Peyer's patch (tissue), 4 donors: Measurements from ENCODE around the gene APEX1. TPM values are rescaled to one million over a fixed set of nuclear protein-coding genes. Genes with fewer than 3 reads are reported as not detected.
"Not testable (repeated sequence)": the region's sequence is repeated elsewhere in the genome, so short reads cannot be mapped to it uniquely, and the experiment has no call there.

Experiments used
- DNase-seq, 3 donors: peaks; one replicate each; pipeline ENCODE4 v3.0.0-alpha.2; 2017 to 2019
- H3K27ac ChIP-seq, 4 donors: fragments of 200-600 bp; sonication (generic); one replicate each; pipeline ENCODE4 v1.5.1; 2016 to 2019
- H3K27me3 ChIP-seq, 2 donors: fragments of 200-600 bp; sonication (generic); one replicate each; pipeline ENCODE4 v1.5.1; 2019
- H3K36me3 ChIP-seq, 3 donors: fragments of 200-600 bp; sonication (generic); one replicate each; pipeline ENCODE4 v1.5.1; 2016 to 2019
- H3K4me1 ChIP-seq, 4 donors: fragments of 200-600 bp; sonication (generic); one replicate each; pipeline ENCODE4 v1.5.1; 2016 to 2019
- H3K4me3 ChIP-seq, 4 donors: fragments of 200-600 bp; sonication (generic); 1 replicate in 3 of 4; 2 replicates in 1 of 4; pipeline ENCODE4 v1.5.1; 2016 to 2019; ENCODE audit warnings: mild to moderate bottlenecking in 1 of 4
- H3K9me3 ChIP-seq, 4 donors: fragments of 200-600 bp; sonication (generic); one replicate each; pipeline ENCODE4 v1.5.1; 2016 to 2019; ENCODE audit warnings: mild to moderate bottlenecking in 1 of 4
- POLR2A ChIP-seq, 2 donors: fragments of 450-650 bp; IDR thresholded peaks; one replicate each; pipeline ENCODE4 v1.5.1; 2017; ENCODE audit warnings: antibody characterized with exemption in 2 of 2, mild to moderate bottlenecking in 2 of 2, moderate library complexity in 2 of 2
- total RNA-seq, 4 donors: library from RNA; depleted of rRNA; stranded (reverse); fragments of >200 nt; gene quantifications; one replicate each; pipeline ENCODE4 v1.1.0, GENCODE V29; 2016
- TF ChIP-seq, protein P1 (sequence below), 6 experiments: fragments of 450-650 bp in 4 of 6; fragments of 200-600 bp in 2 of 6; sonication (generic) in 1 of 6; IDR thresholded peaks; one replicate each; pipeline ENCODE4 v1.5.1; 2017 to 2019; ENCODE audit warnings: antibody characterized with exemption in 6 of 6, mild to moderate bottlenecking in 3 of 6, moderate library complexity in 1 of 6

APEX1 gene
- total RNA-seq, 4 donors from 2014 or later, result 79.8 to 142 (median 92.0) TPM

DNA sequence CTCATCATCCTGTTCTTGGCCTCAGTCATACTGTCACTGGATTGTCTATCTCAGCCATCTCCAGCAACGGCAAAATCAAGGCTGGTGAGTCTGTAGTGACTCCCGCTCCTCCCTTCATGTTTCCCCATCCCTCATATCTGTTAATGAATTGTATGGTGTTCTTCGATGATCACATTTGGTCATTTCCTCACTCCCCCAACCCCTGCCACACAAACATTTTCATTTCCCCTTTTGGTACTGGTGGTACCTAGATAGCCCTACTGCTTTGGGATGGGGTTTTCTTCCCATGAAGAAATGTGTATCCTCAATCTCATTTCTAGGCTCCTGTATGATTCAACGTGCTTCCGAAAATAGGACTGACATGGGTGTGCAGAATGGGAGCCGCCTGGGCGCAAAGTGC is 16.4 kb upstream of the APEX1 start:
- no peak for DNase-seq
- peaks cover 0 to 12% (median 0%) of the 10 kb centered on the region in 4 donors for H3K4me1 ChIP-seq
- H3K9me3 ChIP-seq, result no peaks in the 10 kb centered on the region
- no peaks in the 10 kb centered on the region for H3K36me3 ChIP-seq
- H3K27me3 ChIP-seq, result no peaks in the 10 kb centered on the region
- no peak overlapping the region for H3K4me3 ChIP-seq
- no peak overlapping the region for H3K27ac ChIP-seq
- TF ChIP-seq, protein P1, sequence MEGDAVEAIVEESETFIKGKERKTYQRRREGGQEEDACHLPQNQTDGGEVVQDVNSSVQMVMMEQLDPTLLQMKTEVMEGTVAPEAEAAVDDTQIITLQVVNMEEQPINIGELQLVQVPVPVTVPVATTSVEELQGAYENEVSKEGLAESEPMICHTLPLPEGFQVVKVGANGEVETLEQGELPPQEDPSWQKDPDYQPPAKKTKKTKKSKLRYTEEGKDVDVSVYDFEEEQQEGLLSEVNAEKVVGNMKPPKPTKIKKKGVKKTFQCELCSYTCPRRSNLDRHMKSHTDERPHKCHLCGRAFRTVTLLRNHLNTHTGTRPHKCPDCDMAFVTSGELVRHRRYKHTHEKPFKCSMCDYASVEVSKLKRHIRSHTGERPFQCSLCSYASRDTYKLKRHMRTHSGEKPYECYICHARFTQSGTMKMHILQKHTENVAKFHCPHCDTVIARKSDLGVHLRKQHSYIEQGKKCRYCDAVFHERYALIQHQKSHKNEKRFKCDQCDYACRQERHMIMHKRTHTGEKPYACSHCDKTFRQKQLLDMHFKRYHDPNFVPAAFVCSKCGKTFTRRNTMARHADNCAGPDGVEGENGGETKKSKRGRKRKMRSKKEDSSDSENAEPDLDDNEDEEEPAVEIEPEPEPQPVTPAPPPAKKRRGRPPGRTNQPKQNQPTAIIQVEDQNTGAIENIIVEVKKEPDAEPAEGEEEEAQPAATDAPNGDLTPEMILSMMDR (IDR thresholded peaks at IDR 0.05), result no peak
- TF ChIP-seq POLR2A (IDR thresholded peaks at IDR 0.05), result no peak

DNA sequence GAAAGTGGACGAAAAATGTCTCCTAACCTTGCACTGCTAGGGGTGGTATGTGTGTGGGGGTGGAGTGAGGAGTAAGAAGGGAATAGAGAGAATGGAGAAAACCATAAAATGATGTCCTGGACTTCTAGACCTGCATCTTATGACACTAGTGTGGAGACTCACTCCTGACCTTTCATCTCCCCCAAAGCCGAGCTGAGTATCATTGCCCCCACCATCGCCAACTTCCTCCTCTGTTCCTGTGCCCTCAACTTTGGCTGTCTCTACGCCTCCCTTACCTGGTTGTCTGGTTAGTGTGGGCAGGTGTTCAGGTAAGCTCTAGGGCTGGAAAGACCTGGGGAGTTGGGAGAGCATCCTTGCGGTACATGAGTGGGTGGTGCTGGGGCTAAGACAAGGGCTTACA is 14.6 kb upstream of the APEX1 start:
- Histone ChIP-seq H3K36me3 (peaks cover 0 to 3% (median 0%) of the 10 kb centered on the region in 3 donors), H3K4me1 (peaks cover 0 to 3% (median 0%) of the 10 kb centered on the region in 4 donors), H3K4me3 (no peak overlapping the region), H3K9me3 (no peaks in the 10 kb centered on the region), H3K27me3 (no peaks in the 10 kb centered on the region), H3K27ac (peak overlapping the region in 1 of 4 donors; percentile 46)
- TF ChIP-seq, protein P1 (IDR thresholded peaks at IDR 0.05), result no peak
- TF ChIP-seq POLR2A (IDR thresholded peaks at IDR 0.05), result no peak
- DNase-seq, result no peak

DNA sequence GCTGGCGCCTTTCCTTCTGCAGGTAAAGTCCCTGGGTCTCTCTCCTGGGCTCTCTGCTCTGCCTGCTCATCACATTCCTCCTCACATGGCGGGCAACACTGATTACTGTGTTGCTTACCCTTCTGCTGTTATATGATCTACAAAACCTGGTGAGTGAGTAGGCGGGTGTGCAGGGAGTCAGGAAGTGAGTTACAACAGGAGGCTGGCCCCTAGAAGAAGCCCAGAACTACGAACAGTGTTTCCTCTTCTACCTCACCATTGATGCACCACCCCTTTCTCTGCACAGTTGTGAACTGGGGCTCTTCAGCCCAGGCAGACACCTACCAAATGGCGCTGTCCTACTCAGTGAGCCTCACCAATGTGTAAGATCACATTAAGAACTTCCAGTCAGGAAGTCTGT is 14.1 kb upstream of the APEX1 start:
- no peaks in the 10 kb centered on the region for H3K27me3 ChIP-seq
- no peaks in the 10 kb centered on the region for H3K9me3 ChIP-seq
- H3K4me3 ChIP-seq, result no peak overlapping the region
- H3K4me1 ChIP-seq, result no peaks in the 10 kb centered on the region
- peak in 1 of 3 donors; percentile 27 for DNase-seq
- H3K27ac ChIP-seq, result peak overlapping the region in 1 of 4 donors; percentile 46
- TF ChIP-seq, protein P1 (IDR thresholded peaks at IDR 0.05), result no peak
- no peak for TF ChIP-seq POLR2A (IDR thresholded peaks at IDR 0.05)
- peaks cover 0 to 7% (median 0%) of the 10 kb centered on the region in 3 donors for H3K36me3 ChIP-seq

DNA sequence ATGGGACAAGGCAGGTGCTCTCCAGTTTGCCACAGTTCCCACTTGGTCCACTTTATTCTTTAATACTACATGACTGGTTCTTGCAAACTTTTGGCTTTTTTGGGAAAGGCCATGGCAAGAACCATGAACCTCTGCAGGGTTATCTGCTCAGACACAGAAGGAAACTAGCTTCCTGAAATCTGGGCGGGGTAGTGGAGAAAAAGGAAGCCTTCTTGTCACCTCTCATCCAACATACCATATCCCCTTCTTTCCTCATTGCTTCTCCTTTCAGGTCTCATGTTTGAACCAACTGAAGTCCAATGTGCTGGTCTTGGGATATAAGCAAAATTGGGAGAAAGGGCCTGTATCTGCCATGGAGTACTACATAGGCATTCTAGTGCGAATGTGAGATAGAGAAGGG is 13.6 kb upstream of the APEX1 start:
- Histone ChIP-seq H3K4me1 (no peaks in the 10 kb centered on the region), H3K9me3 (no peaks in the 10 kb centered on the region), H3K27ac (peak overlapping the region in 1 of 4 donors; percentile 46), H3K36me3 (peaks cover 0 to 12% (median 0%) of the 10 kb centered on the region in 3 donors), H3K27me3 (no peaks in the 10 kb centered on the region), H3K4me3 (no peak overlapping the region)
- TF ChIP-seq, protein P1 (IDR thresholded peaks at IDR 0.05), result no peak
- no peak for TF ChIP-seq POLR2A (IDR thresholded peaks at IDR 0.05)
- DNase-seq, result no peak

DNA sequence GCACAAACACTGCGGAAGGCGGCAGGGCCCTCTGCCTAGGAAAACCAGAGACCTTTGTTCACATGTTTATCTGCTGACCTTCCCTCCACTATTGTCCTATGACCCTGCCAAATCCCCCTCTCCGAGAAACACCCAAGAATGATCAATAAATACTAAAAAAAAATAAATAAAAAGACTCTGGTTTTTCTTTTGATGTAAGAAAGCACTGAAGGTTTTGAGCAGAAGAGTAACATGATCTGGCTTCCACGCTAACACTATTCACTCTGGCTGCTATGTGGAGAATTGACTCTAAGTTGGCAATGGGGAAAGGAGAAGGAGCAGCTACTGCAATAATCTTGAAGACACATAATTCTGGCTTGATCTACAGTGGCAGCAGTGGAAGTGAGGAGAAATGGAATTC is 11.4 kb upstream of the APEX1 start:
- H3K27ac ChIP-seq, H3K27me3 ChIP-seq: not testable (repeated sequence)

DNA sequence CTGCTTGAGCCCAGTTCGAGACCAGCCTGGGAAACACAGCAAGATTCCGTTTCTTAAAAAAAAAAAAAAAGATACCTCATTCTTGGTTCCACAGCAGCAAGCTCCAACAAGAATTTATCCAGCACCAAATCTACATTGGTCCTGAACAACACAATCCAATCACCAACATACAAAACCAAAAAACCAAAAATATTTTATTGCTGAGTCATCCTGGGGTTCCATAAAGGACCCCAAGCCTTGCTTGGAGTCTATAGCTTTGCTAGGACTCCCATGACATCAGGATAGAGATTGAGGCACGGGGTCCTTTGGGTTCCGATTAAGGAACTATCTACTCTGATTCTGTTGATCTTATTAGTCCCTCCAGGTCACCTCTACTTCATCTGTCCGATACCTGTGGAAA is 8.1 kb upstream of the APEX1 start:
- no peak overlapping the region for H3K27ac ChIP-seq
- H3K9me3 ChIP-seq, result no peaks in the 10 kb centered on the region
- H3K36me3 ChIP-seq, result peaks cover 0 to 66% (median 0%) of the 10 kb centered on the region in 3 donors
- no peak overlapping the region for H3K4me3 ChIP-seq
- H3K4me1 ChIP-seq, result no peaks in the 10 kb centered on the region
- H3K27me3 ChIP-seq, result no peaks in the 10 kb centered on the region
- TF ChIP-seq, protein P1 (IDR thresholded peaks at IDR 0.05), result no peak
- no peak for TF ChIP-seq POLR2A (IDR thresholded peaks at IDR 0.05)
- DNase-seq, result no peak

More for the DNA sequence above, 11.4 kb upstream of the APEX1 start:
- not testable (repeated sequence) for DNase-seq, H3K4me1 ChIP-seq, H3K9me3 ChIP-seq, H3K4me3 ChIP-seq
- peaks cover 0 to 34% (median 0%) of the 10 kb centered on the region in 3 donors for H3K36me3 ChIP-seq

DNA sequence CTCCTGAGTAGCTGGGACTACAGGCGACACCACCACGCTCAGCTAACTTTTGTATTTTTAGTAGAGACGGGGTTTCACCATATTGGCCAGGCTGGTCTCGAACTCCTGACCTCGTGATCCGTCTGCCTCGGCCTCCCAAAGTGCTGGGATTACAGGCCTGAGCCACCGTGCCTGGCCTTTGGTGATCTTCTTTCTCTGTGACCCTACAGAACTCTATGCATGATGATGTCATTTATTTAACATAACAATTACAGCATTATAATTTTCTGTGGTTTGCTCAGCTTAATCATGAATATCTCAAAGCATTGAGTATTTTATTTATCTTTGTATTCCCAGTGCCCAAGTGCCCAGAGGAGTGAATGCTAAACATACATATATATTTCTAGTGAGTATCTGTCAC is 2.2 kb upstream of the APEX1 start:
- Histone ChIP-seq H3K4me1 (peaks cover 0 to 30% (median 11%) of the 10 kb centered on the region in 4 donors), H3K36me3 (peaks cover 0 to 59% (median 0%) of the 10 kb centered on the region in 3 donors)
- not testable (repeated sequence) for H3K27ac ChIP-seq, H3K27me3 ChIP-seq, DNase-seq, H3K9me3 ChIP-seq, H3K4me3 ChIP-seq
